ENCODE results near the gene CCDC127. TPM values are rescaled to one million over a fixed set of nuclear protein-coding genes. Genes with fewer than 3 reads are reported as not detected.

Gene CCDC127
- total RNA-seq, 1 experiment from 2014 or later = 2.6 TPM

DNA sequence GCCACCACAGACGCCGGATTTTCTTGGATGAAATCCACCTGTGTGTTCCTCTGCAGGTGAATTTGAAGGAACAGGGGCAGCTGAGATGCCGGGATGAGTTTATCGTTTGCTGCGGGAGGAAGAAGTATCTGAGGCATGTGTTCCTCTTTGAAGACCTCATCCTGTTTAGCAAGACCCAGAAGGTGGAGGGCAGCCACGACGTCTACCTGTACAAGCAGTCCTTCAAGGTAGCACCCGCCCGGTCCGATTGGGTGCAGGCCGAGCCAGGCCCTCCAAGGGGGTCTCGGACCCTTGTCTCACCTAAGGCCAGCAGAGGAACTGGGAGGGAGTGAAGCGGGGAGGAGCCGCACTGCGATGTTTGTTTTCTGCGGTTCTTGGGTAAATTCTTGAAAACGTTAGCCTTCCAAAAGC, 45.1 kb downstream of the CCDC127 start:
- H3K27ac ChIP-seq (ENCODE audit: low read length) = no peak overlapping the region
- H3K4me3 ChIP-seq (ENCODE audit: low read length) = no peak overlapping the region
- no peak overlapping the region for H2AFZ ChIP-seq (ENCODE audit: low read length)
- no peaks in the 10 kb centered on the region for H3K27me3 ChIP-seq (ENCODE audit: low read length)
- no peaks in the 10 kb centered on the region for H4K20me1 ChIP-seq (ENCODE audit: insufficient read depth, low read depth, low read length)
- DNase-seq = no peak
- H3K9ac ChIP-seq (ENCODE audit: low read length) = no peak overlapping the region
- H3K79me2 ChIP-seq (ENCODE audit: low read length) = no peaks in the 10 kb centered on the region
- no peaks in the 10 kb centered on the region for H3K9me2 ChIP-seq (replicated peaks; ENCODE audit: insufficient read depth, low read length)
- H3K4me2 ChIP-seq (ENCODE audit: low read depth, low read length, poor library complexity, severe bottlenecking) = no peak overlapping the region
- H3K36me3 ChIP-seq (ENCODE audit: insufficient read depth, low read length) = no peaks in the 10 kb centered on the region
- H3K9me3 ChIP-seq (ENCODE audit: low read length) = no peaks in the 10 kb centered on the region
- no peaks in the 10 kb centered on the region for H3K4me1 ChIP-seq (ENCODE audit: low read length)

- no peaks in the 10 kb centered on the region for H3K27me3 ChIP-seq (ENCODE audit: low read length)
- no peaks in the 10 kb centered on the region for H3K9me3 ChIP-seq (ENCODE audit: low read length)
- no peaks in the 10 kb centered on the region for H3K79me2 ChIP-seq (ENCODE audit: low read length)
- DNase-seq = no peak
- H3K36me3 ChIP-seq (ENCODE audit: insufficient read depth, low read length) = no peaks in the 10 kb centered on the region
- H3K9me2 ChIP-seq (replicated peaks; ENCODE audit: insufficient read depth, low read length) = no peaks in the 10 kb centered on the region
- no peak overlapping the region for H3K4me2 ChIP-seq (ENCODE audit: low read depth, low read length, poor library complexity, severe bottlenecking)
- no peak overlapping the region for H3K27ac ChIP-seq (ENCODE audit: low read length)
- no peaks in the 10 kb centered on the region for H3K4me1 ChIP-seq (ENCODE audit: low read length)
- no peak overlapping the region for H2AFZ ChIP-seq (ENCODE audit: low read length)
- H4K20me1 ChIP-seq (ENCODE audit: insufficient read depth, low read depth, low read length) = no peaks in the 10 kb centered on the region
- H3K9ac ChIP-seq (ENCODE audit: low read length) = no peak overlapping the region
- no peak overlapping the region for H3K4me3 ChIP-seq (ENCODE audit: low read length)
These were observed 45.5 kb downstream of the CCDC127 start for GRCh38 chr5:172421-172820.

- Histone ChIP-seq H3K9me2 (replicated peaks; ENCODE audit: insufficient read depth, low read length) (no peaks in the 10 kb centered on the region), H3K27ac (ENCODE audit: low read length) (no peak overlapping the region), H4K20me1 (ENCODE audit: insufficient read depth, low read depth, low read length) (no peaks in the 10 kb centered on the region), H3K9ac (ENCODE audit: low read length) (no peak overlapping the region), H2AFZ (ENCODE audit: low read length) (no peak overlapping the region), H3K4me2 (ENCODE audit: low read depth, low read length, poor library complexity, severe bottlenecking) (no peak overlapping the region), H3K4me3 (ENCODE audit: low read length) (no peak overlapping the region), H3K27me3 (ENCODE audit: low read length) (no peaks in the 10 kb centered on the region), H3K79me2 (ENCODE audit: low read length) (no peaks in the 10 kb centered on the region), H3K4me1 (ENCODE audit: low read length) (no peaks in the 10 kb centered on the region), H3K9me3 (ENCODE audit: low read length) (no peaks in the 10 kb centered on the region), H3K36me3 (ENCODE audit: insufficient read depth, low read length) (no peaks in the 10 kb centered on the region)
- no peak for DNase-seq
These were observed 46.1 kb downstream of the CCDC127 start for GRCh38 chr5:171801-172331.

DNA sequence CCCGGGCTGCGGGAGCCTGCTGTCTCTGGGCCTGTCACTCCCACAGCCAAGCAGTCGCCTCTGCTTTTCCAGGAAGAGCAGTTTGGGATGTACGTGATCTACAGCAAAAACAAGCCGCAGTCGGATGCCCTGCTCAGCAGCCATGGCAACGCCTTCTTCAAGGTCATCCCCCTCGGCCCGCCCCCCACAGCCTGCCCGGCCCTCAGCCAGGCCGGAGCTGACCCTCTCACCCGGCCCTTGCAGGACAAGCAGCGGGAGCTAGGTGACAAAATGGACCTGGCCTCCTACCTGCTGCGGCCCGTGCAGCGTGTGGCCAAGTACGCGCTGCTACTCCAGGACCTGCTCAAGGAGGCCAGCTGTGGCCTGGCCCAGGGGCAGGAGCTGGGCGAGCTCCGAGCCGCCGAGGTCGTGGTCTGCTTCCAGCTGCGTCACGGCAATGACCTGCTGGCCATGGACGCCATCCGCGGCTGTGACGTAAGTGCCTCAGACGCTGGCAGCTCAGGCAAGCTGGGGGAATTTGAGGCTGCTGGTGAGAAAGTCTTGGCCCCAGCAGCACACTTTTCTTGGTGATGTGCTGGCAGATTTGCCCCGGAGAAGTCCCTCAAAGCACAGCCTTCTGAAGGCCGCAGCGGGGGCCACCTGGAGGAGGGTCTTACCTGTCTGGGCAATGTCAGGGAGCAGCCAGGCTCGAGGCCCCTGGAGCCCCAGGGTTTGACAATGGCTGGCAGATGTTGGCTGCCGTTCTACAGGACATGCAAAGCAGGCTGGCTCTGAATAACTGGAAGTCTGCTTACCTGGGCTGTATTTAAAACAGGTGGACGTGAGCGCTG, 46.8 kb downstream of the CCDC127 start:
- no peak overlapping the region for H2AFZ ChIP-seq (ENCODE audit: low read length)
- DNase-seq = no peak
- H3K9me2 ChIP-seq (replicated peaks; ENCODE audit: insufficient read depth, low read length) = no peaks in the 10 kb centered on the region
- H4K20me1 ChIP-seq (ENCODE audit: insufficient read depth, low read depth, low read length) = no peaks in the 10 kb centered on the region
- no peak overlapping the region for H3K4me3 ChIP-seq (ENCODE audit: low read length)
- no peak overlapping the region for H3K27ac ChIP-seq (ENCODE audit: low read length)
- no peaks in the 10 kb centered on the region for H3K27me3 ChIP-seq (ENCODE audit: low read length)
- no peak overlapping the region for H3K9ac ChIP-seq (ENCODE audit: low read length)
- H3K4me2 ChIP-seq (ENCODE audit: low read depth, low read length, poor library complexity, severe bottlenecking) = no peak overlapping the region
- H3K9me3 ChIP-seq (ENCODE audit: low read length) = no peaks in the 10 kb centered on the region
- H3K4me1 ChIP-seq (ENCODE audit: low read length) = no peaks in the 10 kb centered on the region
- no peaks in the 10 kb centered on the region for H3K36me3 ChIP-seq (ENCODE audit: insufficient read depth, low read length)
- no peaks in the 10 kb centered on the region for H3K79me2 ChIP-seq (ENCODE audit: low read length)

GRCh38 chr5:169728-170094, 48.2 kb downstream of the CCDC127 start:
- no peak overlapping the region for H3K9ac ChIP-seq (ENCODE audit: low read length)
- no peak overlapping the region for H3K27ac ChIP-seq (ENCODE audit: low read length)
- H2AFZ ChIP-seq (ENCODE audit: low read length) = no peak overlapping the region
- no peaks in the 10 kb centered on the region for H4K20me1 ChIP-seq (ENCODE audit: insufficient read depth, low read depth, low read length)
- no peaks in the 10 kb centered on the region for H3K36me3 ChIP-seq (ENCODE audit: insufficient read depth, low read length)
- no peaks in the 10 kb centered on the region for H3K4me1 ChIP-seq (ENCODE audit: low read length)
- H3K79me2 ChIP-seq (ENCODE audit: low read length) = no peaks in the 10 kb centered on the region
- H3K9me2 ChIP-seq (replicated peaks; ENCODE audit: insufficient read depth, low read length) = no peaks in the 10 kb centered on the region
- H3K27me3 ChIP-seq (ENCODE audit: low read length) = no peaks in the 10 kb centered on the region
- H3K4me2 ChIP-seq (ENCODE audit: low read depth, low read length, poor library complexity, severe bottlenecking) = no peak overlapping the region
- no peaks in the 10 kb centered on the region for H3K9me3 ChIP-seq (ENCODE audit: low read length)
- H3K4me3 ChIP-seq (ENCODE audit: low read length) = no peak overlapping the region
- DNase-seq = no peak

DNA sequence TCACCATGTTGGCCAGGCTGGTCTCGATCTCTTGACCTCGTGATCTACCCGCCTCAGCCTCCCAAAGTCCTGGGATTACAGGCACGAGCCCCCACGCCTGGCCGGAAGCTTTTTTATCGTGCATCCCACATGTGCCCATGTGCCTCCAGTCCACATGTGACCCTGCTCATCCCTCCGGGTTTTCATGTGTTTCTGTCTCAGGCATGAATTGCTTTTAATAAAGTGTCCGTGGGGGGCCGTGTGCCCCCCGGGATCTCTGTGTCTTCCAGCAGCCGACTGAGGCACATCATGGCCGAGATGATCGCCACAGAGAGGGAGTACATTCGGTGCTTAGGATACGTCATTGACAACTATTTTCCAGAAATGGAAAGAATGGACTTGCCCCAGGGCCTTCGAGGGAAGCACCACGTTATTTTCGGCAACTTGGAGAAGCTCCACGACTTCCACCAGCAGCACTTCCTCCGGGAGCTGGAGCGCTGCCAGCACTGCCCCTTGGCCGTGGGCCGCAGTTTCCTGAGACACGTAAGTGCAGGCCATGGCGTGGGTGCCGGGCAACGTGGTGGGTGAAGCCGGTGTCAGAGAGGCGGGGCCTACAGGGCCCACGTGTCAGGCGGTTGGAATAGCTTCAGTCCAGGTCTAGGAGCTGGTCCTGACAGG, 48.8 kb downstream of the CCDC127 start:
- no peak overlapping the region for H3K27ac ChIP-seq (ENCODE audit: low read length)
- no peak overlapping the region for H2AFZ ChIP-seq (ENCODE audit: low read length)
- H3K36me3 ChIP-seq (ENCODE audit: insufficient read depth, low read length) = no peaks in the 10 kb centered on the region
- no peaks in the 10 kb centered on the region for H3K9me3 ChIP-seq (ENCODE audit: low read length)
- no peak for DNase-seq
- no peak overlapping the region for H3K4me2 ChIP-seq (ENCODE audit: low read depth, low read length, poor library complexity, severe bottlenecking)
- no peaks in the 10 kb centered on the region for H3K4me1 ChIP-seq (ENCODE audit: low read length)
- H3K79me2 ChIP-seq (ENCODE audit: low read length) = no peaks in the 10 kb centered on the region
- no peak overlapping the region for H3K4me3 ChIP-seq (ENCODE audit: low read length)
- H3K9ac ChIP-seq (ENCODE audit: low read length) = no peak overlapping the region
- H3K27me3 ChIP-seq (ENCODE audit: low read length) = no peaks in the 10 kb centered on the region
- H4K20me1 ChIP-seq (ENCODE audit: insufficient read depth, low read depth, low read length) = no peaks in the 10 kb centered on the region
- H3K9me2 ChIP-seq (replicated peaks; ENCODE audit: insufficient read depth, low read length) = no peaks in the 10 kb centered on the region

GRCh38 chr5:167982-168660, 49.8 kb downstream of the CCDC127 start:
- Histone ChIP-seq H3K27me3 (ENCODE audit: low read length) (no peaks in the 10 kb centered on the region), H4K20me1 (ENCODE audit: insufficient read depth, low read depth, low read length) (no peaks in the 10 kb centered on the region), H3K9me3 (ENCODE audit: low read length) (no peaks in the 10 kb centered on the region), H3K9ac (ENCODE audit: low read length) (no peak overlapping the region), H3K27ac (ENCODE audit: low read length) (no peak overlapping the region), H3K36me3 (ENCODE audit: insufficient read depth, low read length) (no peaks in the 10 kb centered on the region), H3K9me2 (replicated peaks; ENCODE audit: insufficient read depth, low read length) (no peaks in the 10 kb centered on the region), H3K79me2 (ENCODE audit: low read length) (no peaks in the 10 kb centered on the region), H3K4me1 (ENCODE audit: low read length) (no peaks in the 10 kb centered on the region), H2AFZ (ENCODE audit: low read length) (no peak overlapping the region), H3K4me2 (ENCODE audit: low read depth, low read length, poor library complexity, severe bottlenecking) (no peak overlapping the region), H3K4me3 (ENCODE audit: low read length) (no peak overlapping the region)
- DNase-seq = no peak

GRCh38 chr5:167511-167910, 50.4 kb downstream of the CCDC127 start:
- Histone ChIP-seq H3K4me2 (ENCODE audit: low read depth, low read length, poor library complexity, severe bottlenecking) (no peak overlapping the region), H3K4me1 (ENCODE audit: low read length) (no peaks in the 10 kb centered on the region), H3K9me3 (ENCODE audit: low read length) (no peaks in the 10 kb centered on the region), H3K79me2 (ENCODE audit: low read length) (no peaks in the 10 kb centered on the region), H3K9me2 (replicated peaks; ENCODE audit: insufficient read depth, low read length) (no peaks in the 10 kb centered on the region), H3K36me3 (ENCODE audit: insufficient read depth, low read length) (no peaks in the 10 kb centered on the region), H2AFZ (ENCODE audit: low read length) (no peak overlapping the region), H3K9ac (ENCODE audit: low read length) (no peak overlapping the region), H3K27me3 (ENCODE audit: low read length) (no peaks in the 10 kb centered on the region), H3K27ac (ENCODE audit: low read length) (no peak overlapping the region), H4K20me1 (ENCODE audit: insufficient read depth, low read depth, low read length) (no peaks in the 10 kb centered on the region), H3K4me3 (ENCODE audit: low read length) (no peak overlapping the region)
- no peak for DNase-seq

All from Karpas-422 (cell line).